ENCODE data around the gene MGLL. TPM values are rescaled to one million over a fixed set of nuclear protein-coding genes. Genes with fewer than 3 reads are reported as not detected.

Gene MGLL
- total RNA-seq, 1 donor from 2014 or later: 27.3 TPM

DNA sequence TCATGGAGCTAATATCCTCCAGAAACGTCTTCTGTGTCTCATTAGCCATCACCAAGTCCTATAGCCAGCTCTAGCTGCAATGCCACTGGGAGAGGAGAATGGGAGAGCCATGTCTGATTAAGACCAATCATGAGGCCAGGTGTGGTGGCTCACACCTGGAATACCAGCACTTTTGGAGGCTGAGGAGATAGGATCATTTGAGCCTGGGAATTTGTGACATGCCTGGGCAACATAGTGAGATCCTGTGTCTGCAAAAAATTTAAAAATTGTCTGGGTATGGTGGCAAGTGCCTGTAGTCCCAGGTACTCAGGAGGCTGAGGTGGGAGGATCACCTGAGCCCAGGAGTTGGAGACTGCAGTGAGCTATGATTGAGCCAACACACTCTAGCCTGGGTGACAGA, 13.1 kb downstream of the MGLL start:
- peaks cover 8% of the 10 kb centered on the region for H3K36me3 ChIP-seq (ENCODE audit: insufficient read depth, low read length)
- Mint-ChIP-seq H3K27ac (ENCODE audit: unreplicated experiment) (peak overlapping the region; percentile 44), H3K27me3 (ENCODE audit: low read depth, unreplicated experiment) (peaks cover 3% of the 10 kb centered on the region), H3K4me1 (ENCODE audit: low read depth, unreplicated experiment) (peaks cover 8% of the 10 kb centered on the region), H3K36me3 (ENCODE audit: low read depth, unreplicated experiment) (peaks cover 14% of the 10 kb centered on the region), H3K4me3 (ENCODE audit: unreplicated experiment) (no peak overlapping the region), H3K9me3 (ENCODE audit: unreplicated experiment) (peaks cover 3% of the 10 kb centered on the region)
- no peak for TF ChIP-seq EZH2 (IDR thresholded peaks at IDR 0.05; ENCODE audit: insufficient read depth, low read length)
- TF ChIP-seq, protein P1, sequence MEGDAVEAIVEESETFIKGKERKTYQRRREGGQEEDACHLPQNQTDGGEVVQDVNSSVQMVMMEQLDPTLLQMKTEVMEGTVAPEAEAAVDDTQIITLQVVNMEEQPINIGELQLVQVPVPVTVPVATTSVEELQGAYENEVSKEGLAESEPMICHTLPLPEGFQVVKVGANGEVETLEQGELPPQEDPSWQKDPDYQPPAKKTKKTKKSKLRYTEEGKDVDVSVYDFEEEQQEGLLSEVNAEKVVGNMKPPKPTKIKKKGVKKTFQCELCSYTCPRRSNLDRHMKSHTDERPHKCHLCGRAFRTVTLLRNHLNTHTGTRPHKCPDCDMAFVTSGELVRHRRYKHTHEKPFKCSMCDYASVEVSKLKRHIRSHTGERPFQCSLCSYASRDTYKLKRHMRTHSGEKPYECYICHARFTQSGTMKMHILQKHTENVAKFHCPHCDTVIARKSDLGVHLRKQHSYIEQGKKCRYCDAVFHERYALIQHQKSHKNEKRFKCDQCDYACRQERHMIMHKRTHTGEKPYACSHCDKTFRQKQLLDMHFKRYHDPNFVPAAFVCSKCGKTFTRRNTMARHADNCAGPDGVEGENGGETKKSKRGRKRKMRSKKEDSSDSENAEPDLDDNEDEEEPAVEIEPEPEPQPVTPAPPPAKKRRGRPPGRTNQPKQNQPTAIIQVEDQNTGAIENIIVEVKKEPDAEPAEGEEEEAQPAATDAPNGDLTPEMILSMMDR (IDR thresholded peaks at IDR 0.05; ENCODE audit: insufficient read depth, low read depth, low read length): no peak
- no peaks in the 10 kb centered on the region for H3K27me3 ChIP-seq (ENCODE audit: insufficient read depth, low read length)
- H3K9ac ChIP-seq (ENCODE audit: low read length): no peak overlapping the region
- FAIRE-seq: no peak
- no peak for DNase-seq (ENCODE audit: low read depth)
- peaks cover under 1% of the 10 kb centered on the region for H3K4me1 ChIP-seq (ENCODE audit: insufficient read depth, low read length)
- no peaks in the 10 kb centered on the region for H3K79me2 ChIP-seq (ENCODE audit: insufficient read depth, low read length)
- no peak overlapping the region for H2AFZ ChIP-seq (ENCODE audit: low read depth, low read length)
- peaks cover 4% of the 10 kb centered on the region for H3K9me3 ChIP-seq (ENCODE audit: insufficient read depth, low read depth, low read length)
- H3K4me2 ChIP-seq (ENCODE audit: low read length): no peak overlapping the region
- no peak overlapping the region for H3K27ac ChIP-seq (ENCODE audit: low read depth, low read length)
- H3K4me3 ChIP-seq (ENCODE audit: insufficient read depth, low read depth, low read length): no peak overlapping the region
- no peaks in the 10 kb centered on the region for H4K20me1 ChIP-seq (ENCODE audit: insufficient read depth, low read length)

DNA sequence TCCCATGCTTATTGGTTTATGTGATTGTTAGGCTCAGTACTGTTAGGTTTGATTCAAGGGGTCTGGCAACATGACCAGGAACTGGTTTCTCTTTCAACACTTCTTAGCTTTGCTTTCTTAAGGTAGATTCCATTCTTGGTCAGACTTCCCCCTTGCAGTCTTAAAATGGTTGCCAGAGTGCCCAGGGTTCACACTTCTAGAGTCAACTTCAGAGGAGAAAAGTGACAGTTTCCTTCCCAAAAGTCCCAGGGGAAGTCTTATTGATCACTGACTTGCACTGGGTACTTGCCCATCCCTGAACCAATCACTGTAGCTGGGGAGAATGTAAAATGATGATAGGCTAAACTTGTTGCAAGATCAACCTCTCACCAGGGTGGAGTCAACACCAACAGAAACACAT, 14.1 kb downstream of the MGLL start:
- Histone ChIP-seq H2AFZ (ENCODE audit: low read depth, low read length) (no peak overlapping the region), H3K36me3 (ENCODE audit: insufficient read depth, low read length) (peaks cover 7% of the 10 kb centered on the region), H3K4me1 (ENCODE audit: insufficient read depth, low read length) (peaks cover 10% of the 10 kb centered on the region), H3K9me3 (ENCODE audit: insufficient read depth, low read depth, low read length) (peaks cover 4% of the 10 kb centered on the region), H4K20me1 (ENCODE audit: insufficient read depth, low read length) (no peaks in the 10 kb centered on the region), H3K4me3 (ENCODE audit: insufficient read depth, low read depth, low read length) (no peak overlapping the region), H3K79me2 (ENCODE audit: insufficient read depth, low read length) (no peaks in the 10 kb centered on the region), H3K27ac (ENCODE audit: low read depth, low read length) (no peak overlapping the region), H3K9ac (ENCODE audit: low read length) (no peak overlapping the region), H3K27me3 (ENCODE audit: insufficient read depth, low read length) (no peaks in the 10 kb centered on the region), H3K4me2 (ENCODE audit: low read length) (no peak overlapping the region)
- Mint-ChIP-seq H3K36me3 (ENCODE audit: low read depth, unreplicated experiment) (peaks cover 14% of the 10 kb centered on the region), H3K4me3 (ENCODE audit: unreplicated experiment) (no peak overlapping the region), H3K27me3 (ENCODE audit: low read depth, unreplicated experiment) (no peaks in the 10 kb centered on the region), H3K9me3 (ENCODE audit: unreplicated experiment) (peaks cover 3% of the 10 kb centered on the region), H3K4me1 (ENCODE audit: low read depth, unreplicated experiment) (peaks cover 10% of the 10 kb centered on the region), H3K27ac (ENCODE audit: unreplicated experiment) (no peak overlapping the region)
- TF ChIP-seq, protein P1 (IDR thresholded peaks at IDR 0.05; ENCODE audit: insufficient read depth, low read depth, low read length): no peak
- no peak for TF ChIP-seq EZH2 (IDR thresholded peaks at IDR 0.05; ENCODE audit: insufficient read depth, low read length)
- FAIRE-seq (no peak), DNase-seq (ENCODE audit: low read depth) (no peak)

- no peak overlapping the region for H3K9ac ChIP-seq (ENCODE audit: low read length)
- no peaks in the 10 kb centered on the region for H4K20me1 ChIP-seq (ENCODE audit: insufficient read depth, low read length)
- no peaks in the 10 kb centered on the region for H3K27me3 ChIP-seq (ENCODE audit: insufficient read depth, low read length)
- no peaks in the 10 kb centered on the region for H3K9me3 ChIP-seq (ENCODE audit: insufficient read depth, low read depth, low read length)
- Mint-ChIP-seq H3K36me3 (ENCODE audit: low read depth, unreplicated experiment) (peaks cover 10% of the 10 kb centered on the region), H3K9me3 (ENCODE audit: unreplicated experiment) (no peaks in the 10 kb centered on the region), H3K4me3 (ENCODE audit: unreplicated experiment) (no peak overlapping the region), H3K27me3 (ENCODE audit: low read depth, unreplicated experiment) (no peaks in the 10 kb centered on the region), H3K4me1 (ENCODE audit: low read depth, unreplicated experiment) (peaks cover 20% of the 10 kb centered on the region), H3K27ac (ENCODE audit: unreplicated experiment) (no peak overlapping the region)
- no peak for DNase-seq (ENCODE audit: low read depth)
- no peak for FAIRE-seq
- H3K4me3 ChIP-seq (ENCODE audit: insufficient read depth, low read depth, low read length): no peak overlapping the region
- peak overlapping the region; percentile 59 for H3K27ac ChIP-seq (ENCODE audit: low read depth, low read length)
- no peak overlapping the region for H2AFZ ChIP-seq (ENCODE audit: low read depth, low read length)
- TF ChIP-seq, protein P1 (IDR thresholded peaks at IDR 0.05; ENCODE audit: insufficient read depth, low read depth, low read length): no peak
- no peak for TF ChIP-seq EZH2 (IDR thresholded peaks at IDR 0.05; ENCODE audit: insufficient read depth, low read length)
- no peaks in the 10 kb centered on the region for H3K79me2 ChIP-seq (ENCODE audit: insufficient read depth, low read length)
- no peak overlapping the region for H3K4me2 ChIP-seq (ENCODE audit: low read length)
- H3K4me1 ChIP-seq (ENCODE audit: insufficient read depth, low read length): peaks cover 19% of the 10 kb centered on the region
- H3K36me3 ChIP-seq (ENCODE audit: insufficient read depth, low read length): no peaks in the 10 kb centered on the region
Observed at GRCh38 chr3:127805026-127805753, 17.1 kb downstream of the MGLL start.
